ENCODE data around the gene ADAMTS2.

Gene ADAMTS2

DNA sequence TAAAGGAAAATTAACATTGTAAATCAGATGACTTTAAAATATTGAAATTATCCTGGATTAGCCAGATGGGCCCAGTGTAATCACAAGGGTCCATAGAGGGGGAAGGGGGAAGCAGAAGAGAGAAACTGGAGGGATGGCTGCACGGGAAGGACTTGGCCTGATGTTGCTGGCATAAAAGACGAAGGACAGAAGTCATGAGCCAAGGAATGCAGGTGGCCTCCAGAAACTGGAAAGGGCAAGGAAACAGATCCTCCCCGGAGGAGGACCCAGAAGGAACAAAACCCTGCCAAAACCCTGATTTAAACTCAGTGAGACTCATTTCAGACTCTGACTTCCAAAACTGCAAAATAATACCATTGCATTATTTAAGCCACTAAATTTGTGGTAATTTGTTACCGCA is 100.2 kb downstream of the ADAMTS2 start:
- H3K36me3 ChIP-seq (ENCODE audit: insufficient read depth, low read length): no peaks in the 10 kb centered on the region
- H3K27ac ChIP-seq (ENCODE audit: low read length): no peak overlapping the region
- H3K79me2 ChIP-seq (ENCODE audit: insufficient read depth, low read length): no peaks in the 10 kb centered on the region
- no peak overlapping the region for H3K4me3 ChIP-seq (ENCODE audit: low read depth in 1 of 2, low read length in 2 of 2)
- TF ChIP-seq CTCF (IDR thresholded peaks at IDR 0.05; ENCODE audit: borderline replicate concordance, extremely low read depth, low read length, poor library complexity, severe bottlenecking): no peak
- TF ChIP-seq EZH2 (IDR thresholded peaks at IDR 0.05; ENCODE audit: borderline replicate concordance, low read depth, low read length, severe bottlenecking): no peak
- DNase-seq: no peak
- peaks cover 4% of the 10 kb centered on the region for H3K9me3 ChIP-seq (ENCODE audit: insufficient read depth, low read length, severe bottlenecking)
- no peak overlapping the region for H2AFZ ChIP-seq (ENCODE audit: low read depth, low read length)
- ATAC-seq (ENCODE audit: insufficient read depth, low read depth): no peak
- no peak overlapping the region for H3K9ac ChIP-seq (ENCODE audit: low read depth, low read length)
- no peaks in the 10 kb centered on the region for H4K20me1 ChIP-seq (ENCODE audit: insufficient read depth, low read length)
- H3K27me3 ChIP-seq (ENCODE audit: insufficient read depth, low read length, poor library complexity): no peaks in the 10 kb centered on the region
- H3K4me2 ChIP-seq (ENCODE audit: insufficient read depth, low read length): no peak overlapping the region
- H3K4me1 ChIP-seq (ENCODE audit: insufficient read depth, low read length): no peaks in the 10 kb centered on the region

DNA sequence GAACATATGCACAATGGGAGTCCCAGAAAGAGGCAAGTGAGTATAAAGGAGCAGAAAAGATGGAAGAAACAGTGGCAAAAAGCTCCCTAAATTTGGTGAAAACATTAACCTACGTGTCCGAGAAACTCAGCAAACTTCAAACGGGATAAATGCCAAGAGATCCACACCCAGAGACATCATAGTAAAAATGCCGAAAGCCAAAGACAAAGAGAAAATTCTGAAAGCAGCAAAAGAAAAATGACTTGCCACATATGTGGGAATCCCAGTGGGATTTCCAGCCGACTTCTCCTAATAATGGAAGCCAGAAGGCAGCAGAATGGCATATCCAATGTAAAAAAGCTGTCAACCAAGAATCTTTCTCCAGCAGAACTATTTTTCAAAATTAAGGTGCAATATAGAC is 101.2 kb downstream of the ADAMTS2 start:
- H3K36me3 ChIP-seq (ENCODE audit: insufficient read depth, low read length): no peaks in the 10 kb centered on the region
- DNase-seq (no peak), ATAC-seq (ENCODE audit: insufficient read depth, low read depth) (no peak)
- no peaks in the 10 kb centered on the region for H4K20me1 ChIP-seq (ENCODE audit: insufficient read depth, low read length)
- H2AFZ ChIP-seq (ENCODE audit: low read depth, low read length): no peak overlapping the region
- no peak overlapping the region for H3K4me3 ChIP-seq (ENCODE audit: low read depth in 1 of 2, low read length in 2 of 2)
- H3K27ac ChIP-seq (ENCODE audit: low read length): no peak overlapping the region
- peaks cover 4% of the 10 kb centered on the region for H3K9me3 ChIP-seq (ENCODE audit: insufficient read depth, low read length, severe bottlenecking)
- H3K9ac ChIP-seq (ENCODE audit: low read depth, low read length): no peak overlapping the region
- no peaks in the 10 kb centered on the region for H3K27me3 ChIP-seq (ENCODE audit: insufficient read depth, low read length, poor library complexity)
- H3K4me2 ChIP-seq (ENCODE audit: insufficient read depth, low read length): no peak overlapping the region
- no peaks in the 10 kb centered on the region for H3K4me1 ChIP-seq (ENCODE audit: insufficient read depth, low read length)
- H3K79me2 ChIP-seq (ENCODE audit: insufficient read depth, low read length): no peaks in the 10 kb centered on the region
- no peak for TF ChIP-seq CTCF (IDR thresholded peaks at IDR 0.05; ENCODE audit: borderline replicate concordance, extremely low read depth, low read length, poor library complexity, severe bottlenecking)
- no peak for TF ChIP-seq EZH2 (IDR thresholded peaks at IDR 0.05; ENCODE audit: borderline replicate concordance, low read depth, low read length, severe bottlenecking)

- H4K20me1 ChIP-seq (ENCODE audit: insufficient read depth, low read length): no peaks in the 10 kb centered on the region
- no peaks in the 10 kb centered on the region for H3K4me1 ChIP-seq (ENCODE audit: insufficient read depth, low read length)
- H3K27me3 ChIP-seq (ENCODE audit: insufficient read depth, low read length, poor library complexity): no peaks in the 10 kb centered on the region
- peaks cover 4% of the 10 kb centered on the region for H3K9me3 ChIP-seq (ENCODE audit: insufficient read depth, low read length, severe bottlenecking)
- no peaks in the 10 kb centered on the region for H3K36me3 ChIP-seq (ENCODE audit: insufficient read depth, low read length)
- no peak for TF ChIP-seq CTCF (IDR thresholded peaks at IDR 0.05; ENCODE audit: borderline replicate concordance, extremely low read depth, low read length, poor library complexity, severe bottlenecking)
- no peak for TF ChIP-seq EZH2 (IDR thresholded peaks at IDR 0.05; ENCODE audit: borderline replicate concordance, low read depth, low read length, severe bottlenecking)
- no peak overlapping the region for H3K27ac ChIP-seq (ENCODE audit: low read length)
- DNase-seq (no peak), ATAC-seq (ENCODE audit: insufficient read depth, low read depth) (no peak)
- no peak overlapping the region for H3K9ac ChIP-seq (ENCODE audit: low read depth, low read length)
- H2AFZ ChIP-seq (ENCODE audit: low read depth, low read length): no peak overlapping the region
- H3K4me2 ChIP-seq (ENCODE audit: insufficient read depth, low read length): no peak overlapping the region
- H3K4me3 ChIP-seq (ENCODE audit: low read depth in 1 of 2, low read length in 2 of 2): no peak overlapping the region
- no peaks in the 10 kb centered on the region for H3K79me2 ChIP-seq (ENCODE audit: insufficient read depth, low read length)
Measured at GRCh38 chr5:179243333-179243732, 101.9 kb downstream of the ADAMTS2 start.

DNA sequence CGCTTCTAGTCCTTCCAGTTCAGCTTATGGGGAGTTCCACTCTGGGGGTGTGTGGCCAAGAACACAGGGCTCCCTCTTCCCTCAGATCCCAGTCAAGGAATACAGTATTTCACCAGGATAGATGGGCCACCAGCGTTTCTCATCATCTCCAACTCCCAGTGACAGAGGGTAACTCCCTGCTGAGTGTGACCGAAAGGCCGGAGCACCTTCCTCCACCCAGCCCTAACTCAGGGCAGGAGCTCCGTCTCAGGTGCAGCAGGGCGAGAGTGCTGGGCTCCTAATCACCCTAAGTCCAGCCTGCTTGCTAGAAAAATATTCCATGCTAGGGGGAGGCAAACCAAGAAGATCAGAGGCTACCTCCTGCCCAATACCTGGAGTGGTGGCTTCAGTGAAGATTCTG is 102.6 kb downstream of the ADAMTS2 start:
- no peak for DNase-seq
- H2AFZ ChIP-seq (ENCODE audit: low read depth, low read length): no peak overlapping the region
- H3K4me3 ChIP-seq (ENCODE audit: low read depth in 1 of 2, low read length in 2 of 2): no peak overlapping the region
- peaks cover 4% of the 10 kb centered on the region for H3K9me3 ChIP-seq (ENCODE audit: insufficient read depth, low read length, severe bottlenecking)
- no peak overlapping the region for H3K4me2 ChIP-seq (ENCODE audit: insufficient read depth, low read length)
- no peak overlapping the region for H3K9ac ChIP-seq (ENCODE audit: low read depth, low read length)
- H3K4me1 ChIP-seq (ENCODE audit: insufficient read depth, low read length): no peaks in the 10 kb centered on the region
- no peak for TF ChIP-seq EZH2 (IDR thresholded peaks at IDR 0.05; ENCODE audit: borderline replicate concordance, low read depth, low read length, severe bottlenecking)
- no peak for TF ChIP-seq CTCF (IDR thresholded peaks at IDR 0.05; ENCODE audit: borderline replicate concordance, extremely low read depth, low read length, poor library complexity, severe bottlenecking)
- no peak overlapping the region for H3K27ac ChIP-seq (ENCODE audit: low read length)
- no peaks in the 10 kb centered on the region for H3K36me3 ChIP-seq (ENCODE audit: insufficient read depth, low read length)
- H3K27me3 ChIP-seq (ENCODE audit: insufficient read depth, low read length, poor library complexity): no peaks in the 10 kb centered on the region
- no peaks in the 10 kb centered on the region for H3K79me2 ChIP-seq (ENCODE audit: insufficient read depth, low read length)
- no peak for ATAC-seq (ENCODE audit: insufficient read depth, low read depth)
- H4K20me1 ChIP-seq (ENCODE audit: insufficient read depth, low read length): no peaks in the 10 kb centered on the region

Measured in DND-41 (cell line).